Measurements from ENCODE around the gene VAV2. TPM values are rescaled to one million over a fixed set of nuclear protein-coding genes. Genes with fewer than 3 reads are reported as not detected.
"Not testable (repeated sequence)": the region's sequence is repeated elsewhere in the genome, so short reads cannot be mapped to it uniquely, and the experiment has no call there.

The VAV2 gene
- total RNA-seq, 2 experiments from 2014 or later = 4.7 to 6.4 TPM

DNA sequence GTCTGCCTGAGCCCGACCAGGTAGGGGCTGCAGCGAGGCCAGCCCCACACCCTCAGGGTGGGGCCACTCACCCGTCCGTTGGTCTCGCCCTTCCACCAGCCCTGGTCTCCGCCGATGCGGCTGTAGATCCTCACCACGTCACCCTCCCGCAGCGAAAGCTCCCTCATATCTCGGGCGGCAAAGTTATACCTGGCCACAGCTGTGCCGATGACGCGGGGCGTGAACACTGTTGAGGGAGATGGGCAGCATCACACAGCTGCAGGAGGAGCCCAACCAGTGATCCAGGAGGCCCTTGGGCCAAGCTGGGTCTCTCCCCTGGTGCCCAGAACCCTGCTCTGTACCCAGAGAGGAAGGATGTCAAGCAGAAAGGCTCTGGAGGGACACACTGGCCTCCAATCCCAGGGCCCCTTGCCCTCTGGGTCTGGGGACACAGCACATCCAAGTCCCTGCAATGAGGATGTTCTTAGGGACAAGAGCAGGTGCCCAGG lies 223.7 kb downstream of the VAV2 start:
- Mint-ChIP-seq H3K27ac (no peak overlapping the region), H3K4me1 (no peaks in the 10 kb centered on the region), H3K9me3 (peaks cover 10% of the 10 kb centered on the region), H3K4me3 (no peak overlapping the region), H3K27me3 (peaks cover 8% of the 10 kb centered on the region), H3K36me3 (no peaks in the 10 kb centered on the region)
- peak; percentile 15 for DNase-seq
- no peak for ATAC-seq (ENCODE audit: low read depth)
- POLR2A ChIA-PET = no interaction called here

DNA sequence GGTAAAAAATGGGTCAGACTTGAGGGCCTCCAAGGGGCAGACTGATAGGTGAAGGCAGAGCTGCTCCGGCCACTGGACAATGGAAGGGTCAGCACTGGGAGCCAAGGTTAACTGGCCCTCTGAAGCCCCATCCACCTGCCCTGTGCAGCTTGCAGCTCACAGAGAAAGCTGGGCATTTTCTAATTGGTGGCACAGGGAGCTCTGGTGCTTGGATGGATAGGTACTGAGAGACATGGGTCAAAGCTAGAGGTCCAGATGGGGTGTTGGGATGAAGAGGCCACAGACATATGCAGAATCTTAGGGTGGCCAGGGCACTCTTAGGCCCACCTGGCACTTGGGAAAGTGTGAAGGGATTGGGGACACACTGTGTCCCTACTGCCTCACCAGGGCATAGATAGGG lies 224.5 kb downstream of the VAV2 start:
- H3K4me1 Mint-ChIP-seq = no peaks in the 10 kb centered on the region
- H3K4me3 Mint-ChIP-seq = no peak overlapping the region
- H3K27ac Mint-ChIP-seq = no peak overlapping the region
- no peaks in the 10 kb centered on the region for H3K36me3 Mint-ChIP-seq
- peaks cover 10% of the 10 kb centered on the region for H3K9me3 Mint-ChIP-seq
- POLR2A ChIA-PET = no interaction called here
- no peak for ATAC-seq (ENCODE audit: low read depth)
- DNase-seq = peak; percentile 7
- peaks cover 8% of the 10 kb centered on the region for H3K27me3 Mint-ChIP-seq

DNA sequence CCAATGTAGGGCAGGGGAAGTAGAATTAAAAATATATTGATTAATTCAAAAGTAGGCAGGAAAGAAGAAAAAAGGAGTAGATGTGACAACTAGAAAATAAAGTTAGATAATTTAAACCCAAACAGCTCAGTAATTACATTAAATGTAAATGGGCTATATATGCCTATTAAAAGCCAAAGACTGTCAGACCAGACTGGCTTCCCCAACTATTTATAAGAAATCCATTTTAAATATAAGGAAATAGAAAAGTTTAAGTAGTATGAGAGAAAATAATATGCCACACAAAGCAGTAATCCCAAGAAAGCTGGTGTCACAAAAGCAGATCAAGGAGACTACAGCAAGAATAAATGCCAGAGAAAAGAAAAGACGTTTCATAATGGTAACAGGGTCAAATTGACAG lies 225.1 kb downstream of the VAV2 start:
- no peaks in the 10 kb centered on the region for H3K36me3 Mint-ChIP-seq
- H3K4me1 Mint-ChIP-seq = no peaks in the 10 kb centered on the region
- DNase-seq = no peak
- no peak overlapping the region for H3K4me3 Mint-ChIP-seq
- H3K27ac Mint-ChIP-seq = no peak overlapping the region
- ATAC-seq (ENCODE audit: low read depth) = no peak
- peaks cover 10% of the 10 kb centered on the region for H3K9me3 Mint-ChIP-seq
- POLR2A ChIA-PET = no interaction called here
- peaks cover 8% of the 10 kb centered on the region for H3K27me3 Mint-ChIP-seq

DNA sequence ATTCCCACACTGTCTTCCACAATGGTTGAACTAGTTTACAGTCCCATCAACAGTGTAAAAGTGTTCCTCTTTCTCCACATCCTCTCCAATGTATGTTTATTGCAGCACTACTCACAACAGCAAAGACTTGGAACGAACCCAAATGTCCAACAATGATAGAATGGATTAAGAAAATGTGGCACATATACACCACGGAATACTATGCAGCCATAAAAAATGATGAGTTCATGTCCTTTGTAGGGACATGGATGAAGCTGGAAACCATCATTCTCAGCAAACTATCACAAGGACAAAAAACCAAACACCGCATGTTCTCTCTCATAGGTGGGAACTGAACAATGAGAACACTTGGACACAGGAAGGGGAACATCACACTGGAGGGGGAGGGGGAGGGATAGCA lies 225.9 kb downstream of the VAV2 start:
- H3K4me1 Mint-ChIP-seq; ATAC-seq (ENCODE audit: low read depth); H3K4me3 Mint-ChIP-seq; H3K27me3 Mint-ChIP-seq; H3K27ac Mint-ChIP-seq; H3K9me3 Mint-ChIP-seq; H3K36me3 Mint-ChIP-seq; POLR2A ChIA-PET; DNase-seq: not testable (repeated sequence)

DNA sequence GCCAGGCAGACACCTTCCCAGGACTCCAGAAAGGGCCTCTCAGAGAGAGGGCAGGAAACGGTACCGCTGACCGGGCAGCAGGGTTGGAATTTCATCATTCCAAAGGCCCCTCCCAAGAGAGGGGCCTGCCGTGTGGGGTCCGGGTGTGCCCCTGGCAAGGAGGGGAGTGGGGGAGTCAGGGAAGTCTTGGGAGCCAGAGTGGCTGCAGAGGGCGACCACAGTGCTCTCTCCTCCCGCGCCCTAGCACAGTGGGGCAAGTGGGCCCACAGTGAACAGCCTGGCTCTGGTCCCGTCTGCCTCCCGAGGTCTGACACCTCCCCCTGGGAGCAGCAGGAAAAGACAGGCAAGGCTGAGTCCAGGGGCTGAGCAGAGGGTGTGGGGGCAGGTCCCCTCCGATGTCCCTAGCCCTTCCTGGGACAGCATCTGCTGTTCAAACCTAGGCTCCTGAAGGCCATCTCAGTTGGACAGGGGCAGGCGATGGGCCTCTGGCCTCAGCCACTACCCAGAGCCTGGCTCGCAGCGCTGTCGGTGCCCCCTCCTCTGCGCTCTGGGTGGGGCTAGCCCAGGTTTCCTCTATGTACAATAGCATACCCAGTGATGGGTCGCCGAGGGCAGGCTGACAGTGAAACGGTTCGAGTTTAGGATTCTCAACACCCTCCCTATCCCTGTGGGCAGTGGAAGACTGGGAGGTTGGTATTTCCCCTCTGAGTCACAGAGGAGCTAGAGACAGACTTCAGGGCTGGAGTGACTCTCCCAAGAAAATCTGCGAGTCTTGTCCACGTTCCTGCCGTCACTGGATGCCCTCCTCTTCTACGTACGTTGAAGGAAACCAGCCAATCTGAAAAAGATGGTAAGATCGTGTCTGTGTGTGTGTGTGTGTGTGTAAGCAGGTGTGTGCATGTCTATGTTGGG lies 228.6 kb downstream of the VAV2 start:
- peaks cover 8% of the 10 kb centered on the region for H3K27me3 Mint-ChIP-seq
- no peak overlapping the region for H3K4me3 Mint-ChIP-seq
- ATAC-seq (ENCODE audit: low read depth) (no peak), DNase-seq (peak; percentile 15)
- POLR2A ChIA-PET = no interaction called here
- no peaks in the 10 kb centered on the region for H3K36me3 Mint-ChIP-seq
- H3K9me3 Mint-ChIP-seq = peaks cover 10% of the 10 kb centered on the region
- H3K4me1 Mint-ChIP-seq = no peaks in the 10 kb centered on the region
- H3K27ac Mint-ChIP-seq = no peak overlapping the region

DNA sequence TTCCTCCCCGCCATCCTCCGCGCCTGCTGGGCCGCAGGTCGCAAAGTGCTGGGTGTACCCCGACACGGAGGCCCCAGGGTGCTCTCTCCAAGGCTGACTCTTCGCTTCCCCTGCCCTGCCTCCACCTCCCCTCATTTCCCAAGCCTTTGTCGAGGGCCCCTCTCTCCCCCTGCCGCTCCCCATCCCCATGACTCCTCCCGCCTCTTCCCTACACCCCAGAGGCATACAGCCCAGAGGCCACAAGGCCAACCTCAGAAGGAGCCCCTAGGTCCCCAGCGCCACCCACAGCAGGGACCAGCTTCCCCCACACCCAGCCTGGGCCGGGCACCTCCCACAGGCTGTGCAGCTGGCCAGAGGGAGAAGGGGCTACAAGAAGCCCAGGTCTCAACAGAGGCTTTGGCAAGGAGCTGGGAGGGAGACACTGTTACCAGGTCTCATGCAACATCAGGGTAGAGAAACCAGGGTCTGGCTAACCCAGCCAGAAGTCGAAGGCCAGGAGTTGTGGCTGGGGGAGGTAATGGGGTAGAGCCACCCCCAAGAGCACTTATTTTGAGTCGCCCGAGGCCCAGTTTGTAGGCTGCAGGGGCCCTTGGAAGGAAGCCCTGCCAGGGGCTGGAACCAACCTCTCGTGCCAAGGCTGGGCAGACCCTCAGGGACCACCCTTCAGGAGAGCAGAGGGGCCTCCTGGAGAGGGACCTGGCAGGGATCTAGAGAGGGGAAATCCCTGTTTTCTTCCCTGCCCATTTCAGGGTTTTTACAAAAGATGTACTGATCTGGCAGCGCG lies 229.4 kb downstream of the VAV2 start:
- POLR2A ChIA-PET = no interaction called here
- Mint-ChIP-seq H3K27ac (no peak overlapping the region), H3K4me3 (no peak overlapping the region), H3K9me3 (peaks cover 10% of the 10 kb centered on the region), H3K36me3 (no peaks in the 10 kb centered on the region), H3K4me1 (no peaks in the 10 kb centered on the region), H3K27me3 (peaks cover 8% of the 10 kb centered on the region)
- no peak for ATAC-seq (ENCODE audit: low read depth)
- peak; percentile 18 for DNase-seq

DNA sequence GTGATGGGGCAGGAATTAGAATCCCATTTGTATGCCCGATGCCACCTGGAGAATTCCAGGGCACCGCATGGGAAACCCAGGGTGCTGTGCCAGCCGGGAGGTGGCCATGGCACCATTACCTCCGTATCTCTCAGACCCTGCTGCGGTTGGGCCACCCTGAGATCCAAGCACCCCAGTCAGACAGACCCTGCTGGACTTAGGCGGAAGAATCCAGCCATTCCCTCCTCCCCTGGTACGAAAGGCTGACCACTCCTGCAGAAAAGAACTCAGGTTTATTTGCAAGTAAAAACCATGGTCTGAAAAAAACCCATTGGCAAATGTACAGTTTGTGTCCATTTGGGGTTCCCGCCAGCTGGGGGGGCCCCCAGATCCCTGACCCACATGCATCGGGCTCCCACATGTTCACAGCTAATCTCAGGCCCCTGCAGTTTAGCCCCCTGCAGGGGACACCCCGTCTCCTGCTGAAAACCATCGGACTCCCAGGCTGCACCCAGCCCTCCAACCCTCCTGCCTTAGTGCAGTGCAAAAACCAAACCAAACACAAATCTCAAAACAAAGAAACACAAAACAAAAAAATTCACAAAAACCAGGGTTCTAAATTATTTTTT lies 230.4 kb downstream of the VAV2 start:
- Mint-ChIP-seq H3K36me3 (no peaks in the 10 kb centered on the region), H3K9me3 (peaks cover 9% of the 10 kb centered on the region), H3K4me3 (no peak overlapping the region), H3K27me3 (peaks cover 8% of the 10 kb centered on the region), H3K4me1 (no peaks in the 10 kb centered on the region), H3K27ac (no peak overlapping the region)
- POLR2A ChIA-PET = no interaction called here
- ATAC-seq (ENCODE audit: low read depth) = no peak
- peak; percentile 8 for DNase-seq

DNA sequence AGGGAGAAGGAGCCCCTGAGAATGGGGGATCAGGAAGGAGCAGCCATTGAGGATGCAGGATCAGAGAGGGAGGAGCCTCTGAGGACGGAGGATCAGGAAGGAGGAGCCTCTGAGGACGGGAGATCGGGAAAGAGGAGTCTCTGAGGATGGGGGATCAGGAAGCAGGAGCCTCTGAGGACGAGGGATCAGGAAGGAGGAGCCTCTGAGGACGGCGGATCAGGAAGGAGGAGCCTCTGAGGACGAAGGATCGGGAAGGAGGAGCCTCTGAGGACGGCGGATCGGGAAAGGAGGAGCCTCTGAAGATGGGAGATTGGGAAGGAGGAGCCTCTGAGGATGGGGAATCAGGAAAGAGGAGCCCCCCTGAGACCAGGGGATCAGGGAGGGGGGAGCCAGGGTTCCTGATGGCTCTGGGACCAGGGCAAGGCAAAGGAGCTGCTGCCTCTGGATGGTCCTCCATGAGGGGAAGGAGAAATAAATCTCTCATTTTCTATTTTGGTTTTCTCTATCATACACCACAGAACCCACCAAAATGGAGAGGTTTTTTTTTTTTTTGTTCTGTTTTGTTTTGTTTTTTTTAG lies 231.3 kb downstream of the VAV2 start:
- Mint-ChIP-seq H3K27me3 (peaks cover 8% of the 10 kb centered on the region), H3K4me1 (no peaks in the 10 kb centered on the region), H3K9me3 (peaks cover 6% of the 10 kb centered on the region), H3K36me3 (no peaks in the 10 kb centered on the region), H3K4me3 (no peak overlapping the region), H3K27ac (no peak overlapping the region)
- POLR2A ChIA-PET = no interaction called here
- DNase-seq (peak; percentile 12), ATAC-seq (ENCODE audit: low read depth) (no peak)

DNA sequence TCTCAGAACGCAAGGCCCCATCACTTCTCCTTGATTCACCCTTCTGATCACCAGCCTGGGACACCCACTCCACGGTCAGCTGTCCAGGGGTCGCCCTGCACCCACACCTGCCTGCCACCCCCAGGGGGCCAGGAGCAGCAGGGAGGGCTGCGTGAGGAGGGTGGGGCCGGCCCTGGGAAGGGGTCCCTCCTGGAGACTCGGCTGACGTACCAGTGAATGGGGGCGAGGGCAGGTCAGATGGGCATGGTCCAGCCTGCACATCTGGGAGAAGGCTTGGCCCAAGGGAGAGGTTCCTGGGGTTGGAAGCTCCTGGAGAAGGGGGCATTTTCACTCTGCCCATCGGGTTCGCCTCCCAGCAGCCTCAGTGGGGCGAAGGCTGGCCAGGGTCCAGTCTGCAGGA lies 232.2 kb downstream of the VAV2 start:
- POLR2A ChIA-PET = no interaction called here
- peaks cover 2% of the 10 kb centered on the region for H3K9me3 Mint-ChIP-seq
- DNase-seq (peak; percentile 13), ATAC-seq (ENCODE audit: low read depth) (no peak)
- H3K4me1 Mint-ChIP-seq = no peaks in the 10 kb centered on the region
- no peak overlapping the region for H3K4me3 Mint-ChIP-seq
- H3K27ac Mint-ChIP-seq = no peak overlapping the region
- H3K27me3 Mint-ChIP-seq = peaks cover 8% of the 10 kb centered on the region
- no peaks in the 10 kb centered on the region for H3K36me3 Mint-ChIP-seq

DNA sequence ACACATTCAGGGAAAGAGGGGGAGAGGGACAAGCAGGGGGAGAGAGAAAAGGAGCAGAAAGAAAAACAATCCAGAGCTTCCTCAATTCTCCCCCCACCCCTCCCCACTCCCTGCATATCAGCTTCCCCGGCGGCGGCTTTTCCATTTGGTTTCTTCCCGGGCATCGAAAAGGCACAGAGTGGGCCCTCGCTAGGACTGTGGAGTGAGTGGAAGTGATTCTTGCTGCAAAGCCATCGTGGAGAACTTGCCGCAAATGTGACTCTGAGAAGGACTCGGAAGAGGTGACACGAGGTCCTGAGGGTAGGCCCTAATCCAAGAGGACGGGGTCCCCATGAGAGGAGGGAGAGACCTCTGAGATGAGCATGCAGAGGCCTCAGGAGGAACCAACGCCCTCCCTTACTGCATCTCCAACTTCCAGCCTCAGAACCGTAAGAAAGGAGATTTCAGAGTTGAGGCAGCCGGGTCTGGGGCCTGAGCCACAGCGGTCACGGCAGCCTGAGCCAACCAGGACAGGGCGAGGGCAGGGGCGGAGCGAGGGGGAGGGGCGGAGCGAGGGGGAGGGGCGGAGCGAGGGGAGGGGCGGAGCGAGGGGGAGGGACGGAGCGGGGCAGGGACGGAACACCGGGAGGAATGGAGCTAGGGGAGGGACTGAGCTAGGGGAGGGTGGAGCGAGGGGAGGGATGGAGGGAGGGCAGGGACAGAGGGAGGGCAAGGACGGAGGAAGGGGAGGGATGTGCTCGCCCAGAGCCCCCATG lies 232.8 kb downstream of the VAV2 start:
- POLR2A ChIA-PET = no interaction called here
- no peak for ATAC-seq (ENCODE audit: low read depth)
- Mint-ChIP-seq H3K27ac (no peak overlapping the region), H3K9me3 (peaks cover 2% of the 10 kb centered on the region), H3K4me1 (no peaks in the 10 kb centered on the region), H3K27me3 (peaks cover 8% of the 10 kb centered on the region), H3K36me3 (no peaks in the 10 kb centered on the region), H3K4me3 (no peak overlapping the region)
- peak; percentile 10 for DNase-seq

DNA sequence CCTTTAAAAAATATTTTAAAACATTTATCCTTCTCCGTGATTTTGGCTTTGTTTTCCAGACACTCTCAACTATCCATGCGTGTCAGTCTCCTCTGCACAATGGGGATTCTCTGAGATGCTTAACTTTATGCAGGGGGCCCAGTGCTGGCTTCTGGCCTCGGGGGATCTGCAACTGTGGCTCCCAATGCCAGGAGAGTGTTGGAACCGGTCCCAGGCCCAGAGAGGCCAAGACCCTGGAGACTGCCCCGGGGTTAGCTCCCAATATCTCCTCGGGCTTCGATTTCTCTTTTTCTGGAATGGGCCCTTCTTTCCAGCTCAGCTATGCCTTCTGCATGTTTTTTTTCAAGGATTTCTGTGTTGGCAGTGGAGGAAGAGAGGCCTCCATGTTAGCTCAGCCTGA lies 233.9 kb downstream of the VAV2 start:
- Mint-ChIP-seq H3K36me3 (no peaks in the 10 kb centered on the region), H3K9me3 (no peaks in the 10 kb centered on the region), H3K4me3 (no peak overlapping the region), H3K27me3 (peaks cover 12% of the 10 kb centered on the region), H3K4me1 (no peaks in the 10 kb centered on the region), H3K27ac (no peak overlapping the region)
- ATAC-seq (ENCODE audit: low read depth) (no peak), DNase-seq (no peak)
- POLR2A ChIA-PET = no interaction called here

DNA sequence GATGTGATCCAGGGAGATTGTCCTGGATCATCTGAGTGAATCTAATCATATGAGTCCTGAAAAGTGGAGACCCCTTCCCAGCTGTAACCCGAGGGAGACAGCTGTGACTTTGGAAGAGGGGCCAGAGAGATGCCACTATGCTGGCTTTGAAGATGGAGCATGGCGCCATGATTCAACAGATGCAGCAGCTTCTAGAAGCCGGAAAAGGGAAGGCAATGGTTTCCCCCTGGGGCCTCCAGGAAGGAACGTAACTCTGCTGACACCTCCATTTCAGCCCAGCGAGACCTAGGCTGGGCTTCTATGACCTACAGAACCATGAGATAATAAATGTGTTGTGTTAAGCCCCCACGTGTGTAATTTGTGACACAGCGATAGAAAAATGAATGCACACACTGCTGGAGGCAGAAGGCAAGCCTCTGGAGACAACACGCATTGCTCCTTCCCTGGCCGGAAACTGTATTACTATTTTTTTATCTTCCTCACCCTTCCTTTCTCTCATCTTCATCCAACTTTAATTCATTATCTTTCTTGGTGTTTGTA lies 237.4 kb downstream of the VAV2 start:
- H3K4me1 Mint-ChIP-seq = peaks cover 6% of the 10 kb centered on the region
- H3K27ac Mint-ChIP-seq = no peak overlapping the region
- no peak for ATAC-seq (ENCODE audit: low read depth)
- peaks cover 27% of the 10 kb centered on the region for H3K27me3 Mint-ChIP-seq
- no peak overlapping the region for H3K4me3 Mint-ChIP-seq
- POLR2A ChIA-PET = no interaction called here
- H3K36me3 Mint-ChIP-seq = no peaks in the 10 kb centered on the region
- H3K9me3 Mint-ChIP-seq = no peaks in the 10 kb centered on the region
- no peak for DNase-seq

DNA sequence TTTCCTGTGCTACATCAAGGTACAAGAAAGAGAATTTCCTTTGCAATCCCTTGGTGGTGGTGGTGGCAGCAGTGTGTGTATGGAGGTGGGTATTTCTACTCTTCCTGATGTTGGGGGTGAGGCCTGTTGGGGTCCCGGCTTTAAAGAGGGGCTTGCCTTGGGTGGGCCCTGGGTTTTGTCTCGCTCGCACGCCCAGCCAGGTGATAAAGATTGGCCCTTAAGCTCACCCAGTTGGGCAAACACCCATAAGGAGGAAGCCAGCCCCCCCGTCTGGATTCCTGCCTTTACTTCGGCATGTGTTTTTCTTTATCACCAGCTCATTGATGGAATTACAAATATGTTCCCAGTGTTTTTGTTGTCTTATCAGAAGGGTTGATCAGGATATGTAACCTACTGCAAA lies 237.9 kb downstream of the VAV2 start:
- peaks cover 31% of the 10 kb centered on the region for H3K27me3 Mint-ChIP-seq
- POLR2A ChIA-PET = no interaction called here

More for the DNA sequence above, 237.9 kb downstream of the VAV2 start:
- no peak for ATAC-seq (ENCODE audit: low read depth)
- peak; percentile 9 for DNase-seq
- no peaks in the 10 kb centered on the region for H3K36me3 Mint-ChIP-seq
- no peaks in the 10 kb centered on the region for H3K9me3 Mint-ChIP-seq
- peaks cover 6% of the 10 kb centered on the region for H3K4me1 Mint-ChIP-seq
- H3K4me3 Mint-ChIP-seq = no peak overlapping the region
- no peak overlapping the region for H3K27ac Mint-ChIP-seq

Data from activated naive CD8-positive, alpha-beta T cell treated with anti-CD3 and anti-CD28 coated beads, Interleukin-2, amount 10 ng/mL, durations not matched to agents 7 days and 5 days (primary cell).